Measurements from ENCODE around the gene REPIN1. TPM values are rescaled to one million over a fixed set of nuclear protein-coding genes. Genes with fewer than 3 reads are reported as not detected.

REPIN1 gene
- total and polyA plus RNA-seq, 9 of the 15 experiments (the other 6 are each of a cell fraction or from before 2014, with no cell fraction given) = 8.1 to 283 (median 94.3) TPM

DNA sequence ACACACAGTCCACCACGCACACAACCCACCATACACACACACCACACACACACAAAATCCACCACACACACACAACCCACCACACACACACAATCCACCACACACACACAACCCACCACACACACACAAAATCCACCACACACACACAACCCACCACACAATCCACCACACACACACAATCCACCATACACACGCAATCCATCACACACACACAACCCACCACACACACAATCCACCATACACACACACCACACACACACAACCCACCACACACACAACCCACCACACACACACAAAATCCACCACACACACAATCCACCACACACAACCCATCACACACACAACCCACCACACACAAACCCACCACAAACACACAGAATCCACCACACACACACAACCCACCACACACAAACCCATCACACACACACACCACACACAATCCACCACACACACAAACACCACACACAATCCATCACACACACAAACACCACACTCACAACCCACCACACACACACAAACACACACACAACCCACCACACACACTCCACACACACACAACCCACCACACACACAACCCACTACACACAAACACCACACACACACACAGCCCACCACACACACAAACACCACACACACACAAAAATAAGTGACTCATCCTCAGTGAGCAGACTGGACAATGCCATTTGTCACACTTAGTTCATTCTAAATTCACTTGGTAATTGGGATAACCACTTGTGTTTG is 8.8 kb upstream of the REPIN1 start (continued):
- TF ChIP-seq, protein P1, sequence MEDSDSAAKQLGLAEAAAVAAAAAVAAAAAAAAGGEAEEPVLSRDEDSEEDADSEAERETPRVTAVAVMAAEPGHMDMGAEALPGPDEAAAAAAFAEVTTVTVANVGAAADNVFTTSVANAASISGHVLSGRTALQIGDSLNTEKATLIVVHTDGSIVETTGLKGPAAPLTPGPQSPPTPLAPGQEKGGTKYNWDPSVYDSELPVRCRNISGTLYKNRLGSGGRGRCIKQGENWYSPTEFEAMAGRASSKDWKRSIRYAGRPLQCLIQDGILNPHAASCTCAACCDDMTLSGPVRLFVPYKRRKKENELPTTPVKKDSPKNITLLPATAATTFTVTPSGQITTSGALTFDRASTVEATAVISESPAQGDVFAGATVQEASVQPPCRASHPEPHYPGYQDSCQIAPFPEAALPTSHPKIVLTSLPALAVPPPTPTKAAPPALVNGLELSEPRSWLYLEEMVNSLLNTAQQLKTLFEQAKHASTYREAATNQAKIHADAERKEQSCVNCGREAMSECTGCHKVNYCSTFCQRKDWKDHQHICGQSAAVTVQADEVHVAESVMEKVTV (CRISPR knock-in tag; IDR thresholded peaks at IDR 0.05) = no peak
- no peak for TF ChIP-seq PURB (CRISPR knock-in tag; IDR thresholded peaks at IDR 0.05; ENCODE audit: low read depth)
- no peak for TF ChIP-seq CHD4 (IDR thresholded peaks at IDR 0.05; ENCODE audit: insufficient read depth, insufficient replicate concordance, low read depth, low read length, poor library complexity, severe bottlenecking)
- no peak for TF ChIP-seq NR2F6 (CRISPR knock-in tag; IDR thresholded peaks at IDR 0.05)
- TF ChIP-seq, protein P2, sequence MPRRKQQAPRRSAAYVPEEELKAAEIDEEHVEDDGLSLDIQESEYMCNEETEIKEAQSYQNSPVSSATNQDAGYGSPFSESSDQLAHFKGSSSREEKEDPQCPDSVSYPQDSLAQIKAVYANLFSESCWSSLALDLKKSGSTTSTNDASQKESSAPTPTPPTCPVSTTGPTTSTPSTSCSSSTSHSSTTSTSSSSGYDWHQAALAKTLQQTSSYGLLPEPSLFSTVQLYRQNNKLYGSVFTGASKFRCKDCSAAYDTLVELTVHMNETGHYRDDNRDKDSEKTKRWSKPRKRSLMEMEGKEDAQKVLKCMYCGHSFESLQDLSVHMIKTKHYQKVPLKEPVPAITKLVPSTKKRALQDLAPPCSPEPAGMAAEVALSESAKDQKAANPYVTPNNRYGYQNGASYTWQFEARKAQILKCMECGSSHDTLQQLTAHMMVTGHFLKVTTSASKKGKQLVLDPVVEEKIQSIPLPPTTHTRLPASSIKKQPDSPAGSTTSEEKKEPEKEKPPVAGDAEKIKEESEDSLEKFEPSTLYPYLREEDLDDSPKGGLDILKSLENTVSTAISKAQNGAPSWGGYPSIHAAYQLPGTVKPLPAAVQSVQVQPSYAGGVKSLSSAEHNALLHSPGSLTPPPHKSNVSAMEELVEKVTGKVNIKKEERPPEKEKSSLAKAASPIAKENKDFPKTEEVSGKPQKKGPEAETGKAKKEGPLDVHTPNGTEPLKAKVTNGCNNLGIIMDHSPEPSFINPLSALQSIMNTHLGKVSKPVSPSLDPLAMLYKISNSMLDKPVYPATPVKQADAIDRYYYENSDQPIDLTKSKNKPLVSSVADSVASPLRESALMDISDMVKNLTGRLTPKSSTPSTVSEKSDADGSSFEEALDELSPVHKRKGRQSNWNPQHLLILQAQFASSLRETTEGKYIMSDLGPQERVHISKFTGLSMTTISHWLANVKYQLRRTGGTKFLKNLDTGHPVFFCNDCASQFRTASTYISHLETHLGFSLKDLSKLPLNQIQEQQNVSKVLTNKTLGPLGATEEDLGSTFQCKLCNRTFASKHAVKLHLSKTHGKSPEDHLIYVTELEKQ (CRISPR knock-in tag; IDR thresholded peaks at IDR 0.05) = no peak
- TF ChIP-seq, protein P3, sequence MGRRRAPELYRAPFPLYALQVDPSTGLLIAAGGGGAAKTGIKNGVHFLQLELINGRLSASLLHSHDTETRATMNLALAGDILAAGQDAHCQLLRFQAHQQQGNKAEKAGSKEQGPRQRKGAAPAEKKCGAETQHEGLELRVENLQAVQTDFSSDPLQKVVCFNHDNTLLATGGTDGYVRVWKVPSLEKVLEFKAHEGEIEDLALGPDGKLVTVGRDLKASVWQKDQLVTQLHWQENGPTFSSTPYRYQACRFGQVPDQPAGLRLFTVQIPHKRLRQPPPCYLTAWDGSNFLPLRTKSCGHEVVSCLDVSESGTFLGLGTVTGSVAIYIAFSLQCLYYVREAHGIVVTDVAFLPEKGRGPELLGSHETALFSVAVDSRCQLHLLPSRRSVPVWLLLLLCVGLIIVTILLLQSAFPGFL (CRISPR knock-in tag; IDR thresholded peaks at IDR 0.05) = no peak
- no peak for TF ChIP-seq ZNF212 (CRISPR knock-in tag; IDR thresholded peaks at IDR 0.05)
- TF ChIP-seq, protein P4, sequence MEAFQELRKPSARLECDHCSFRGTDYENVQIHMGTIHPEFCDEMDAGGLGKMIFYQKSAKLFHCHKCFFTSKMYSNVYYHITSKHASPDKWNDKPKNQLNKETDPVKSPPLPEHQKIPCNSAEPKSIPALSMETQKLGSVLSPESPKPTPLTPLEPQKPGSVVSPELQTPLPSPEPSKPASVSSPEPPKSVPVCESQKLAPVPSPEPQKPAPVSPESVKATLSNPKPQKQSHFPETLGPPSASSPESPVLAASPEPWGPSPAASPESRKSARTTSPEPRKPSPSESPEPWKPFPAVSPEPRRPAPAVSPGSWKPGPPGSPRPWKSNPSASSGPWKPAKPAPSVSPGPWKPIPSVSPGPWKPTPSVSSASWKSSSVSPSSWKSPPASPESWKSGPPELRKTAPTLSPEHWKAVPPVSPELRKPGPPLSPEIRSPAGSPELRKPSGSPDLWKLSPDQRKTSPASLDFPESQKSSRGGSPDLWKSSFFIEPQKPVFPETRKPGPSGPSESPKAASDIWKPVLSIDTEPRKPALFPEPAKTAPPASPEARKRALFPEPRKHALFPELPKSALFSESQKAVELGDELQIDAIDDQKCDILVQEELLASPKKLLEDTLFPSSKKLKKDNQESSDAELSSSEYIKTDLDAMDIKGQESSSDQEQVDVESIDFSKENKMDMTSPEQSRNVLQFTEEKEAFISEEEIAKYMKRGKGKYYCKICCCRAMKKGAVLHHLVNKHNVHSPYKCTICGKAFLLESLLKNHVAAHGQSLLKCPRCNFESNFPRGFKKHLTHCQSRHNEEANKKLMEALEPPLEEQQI (IDR thresholded peaks at IDR 0.05) = no peak
- TF ChIP-seq, protein P5, sequence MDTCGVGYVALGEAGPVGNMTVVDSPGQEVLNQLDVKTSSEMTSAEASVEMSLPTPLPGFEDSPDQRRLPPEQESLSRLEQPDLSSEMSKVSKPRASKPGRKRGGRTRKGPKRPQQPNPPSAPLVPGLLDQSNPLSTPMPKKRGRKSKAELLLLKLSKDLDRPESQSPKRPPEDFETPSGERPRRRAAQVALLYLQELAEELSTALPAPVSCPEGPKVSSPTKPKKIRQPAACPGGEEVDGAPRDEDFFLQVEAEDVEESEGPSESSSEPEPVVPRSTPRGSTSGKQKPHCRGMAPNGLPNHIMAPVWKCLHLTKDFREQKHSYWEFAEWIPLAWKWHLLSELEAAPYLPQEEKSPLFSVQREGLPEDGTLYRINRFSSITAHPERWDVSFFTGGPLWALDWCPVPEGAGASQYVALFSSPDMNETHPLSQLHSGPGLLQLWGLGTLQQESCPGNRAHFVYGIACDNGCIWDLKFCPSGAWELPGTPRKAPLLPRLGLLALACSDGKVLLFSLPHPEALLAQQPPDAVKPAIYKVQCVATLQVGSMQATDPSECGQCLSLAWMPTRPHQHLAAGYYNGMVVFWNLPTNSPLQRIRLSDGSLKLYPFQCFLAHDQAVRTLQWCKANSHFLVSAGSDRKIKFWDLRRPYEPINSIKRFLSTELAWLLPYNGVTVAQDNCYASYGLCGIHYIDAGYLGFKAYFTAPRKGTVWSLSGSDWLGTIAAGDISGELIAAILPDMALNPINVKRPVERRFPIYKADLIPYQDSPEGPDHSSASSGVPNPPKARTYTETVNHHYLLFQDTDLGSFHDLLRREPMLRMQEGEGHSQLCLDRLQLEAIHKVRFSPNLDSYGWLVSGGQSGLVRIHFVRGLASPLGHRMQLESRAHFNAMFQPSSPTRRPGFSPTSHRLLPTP (IDR thresholded peaks at IDR 0.05; ENCODE audit: borderline replicate concordance, extremely low read depth, insufficient read length) = no peak
- TF ChIP-seq ZNF324 (CRISPR knock-in tag; IDR thresholded peaks at IDR 0.05) = no peak
- TF ChIP-seq PHF21A (IDR thresholded peaks at IDR 0.05; ENCODE audit: borderline replicate concordance, low read depth) = peak; percentile 54; the same call in 1 of the 2 replicates
- TF ChIP-seq SREBF1 (IDR thresholded peaks at IDR 0.05; ENCODE audit: borderline replicate concordance, low read depth, low read length) = no peak
- TF ChIP-seq, protein P6, sequence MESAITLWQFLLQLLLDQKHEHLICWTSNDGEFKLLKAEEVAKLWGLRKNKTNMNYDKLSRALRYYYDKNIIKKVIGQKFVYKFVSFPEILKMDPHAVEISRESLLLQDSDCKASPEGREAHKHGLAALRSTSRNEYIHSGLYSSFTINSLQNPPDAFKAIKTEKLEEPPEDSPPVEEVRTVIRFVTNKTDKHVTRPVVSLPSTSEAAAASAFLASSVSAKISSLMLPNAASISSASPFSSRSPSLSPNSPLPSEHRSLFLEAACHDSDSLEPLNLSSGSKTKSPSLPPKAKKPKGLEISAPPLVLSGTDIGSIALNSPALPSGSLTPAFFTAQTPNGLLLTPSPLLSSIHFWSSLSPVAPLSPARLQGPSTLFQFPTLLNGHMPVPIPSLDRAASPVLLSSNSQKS (CRISPR knock-in tag; IDR thresholded peaks at IDR 0.05) = no peak

Measured in K562 (cell line).